ENCODE results near the gene PPP3CB. TPM values are rescaled to one million over a fixed set of nuclear protein-coding genes. Genes with fewer than 3 reads are reported as not detected.

Gene PPP3CB
- total RNA-seq, 1 experiment from 2014 or later: 43.8 TPM

DNA sequence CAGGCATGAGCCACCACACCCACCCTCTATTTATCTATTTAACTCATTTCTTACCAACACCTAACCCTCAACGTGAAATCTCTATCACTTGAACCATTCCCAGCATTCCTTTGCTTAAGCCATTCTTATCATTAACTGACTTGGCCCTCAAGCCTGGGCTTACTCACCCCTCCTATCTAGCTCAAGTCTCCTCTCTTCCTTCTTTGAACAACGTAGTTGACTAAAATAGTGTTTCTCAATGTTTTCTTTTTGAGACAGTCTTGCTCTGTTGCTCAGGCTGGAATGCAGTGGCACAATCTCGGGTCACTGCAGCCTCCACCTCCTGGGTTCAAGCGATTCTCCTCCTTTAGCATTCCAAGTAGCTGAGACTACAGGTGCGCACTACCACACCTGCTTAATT, 89.0 kb downstream of the PPP3CB start:
- H3K9me3 ChIP-seq (ENCODE audit: low read length): no peaks in the 10 kb centered on the region
- intact Hi-C loops (cut with micrococcal nuclease): no loop called here
- DNase-seq: no peak
- no peaks in the 10 kb centered on the region for H3K9me2 ChIP-seq (replicated peaks; ENCODE audit: low read length)
- POLR2A ChIA-PET (ENCODE audit: unreplicated experiment): interaction anchor here (0.6 kb wide), 1 partner anchor 10 kb away, joined by 6 read pairs; no protein-coding TSS in a partner anchor
- H3K4me2 ChIP-seq (ENCODE audit: low read length): no peak overlapping the region
- CTCF ChIA-PET: interaction anchor here (0.9 kb wide), 1 partner anchor 237 kb away, joined by 3 read pairs; no protein-coding TSS in a partner anchor
- H3K27ac ChIP-seq (ENCODE audit: low read length): no peak overlapping the region
- H3K27me3 ChIP-seq (ENCODE audit: low read length): no peaks in the 10 kb centered on the region
- peaks cover 36% of the 10 kb centered on the region for H3K4me1 ChIP-seq (ENCODE audit: insufficient read depth, low read length)
- H3F3A ChIP-seq (ENCODE audit: low read length, unreplicated experiment): no peaks in the 10 kb centered on the region
- no peak overlapping the region for H2AFZ ChIP-seq (ENCODE audit: low read length)
- H4K20me1 ChIP-seq (ENCODE audit: low read length): peaks cover 84% of the 10 kb centered on the region
- H3K79me2 ChIP-seq (ENCODE audit: low read length): peaks cover 100% of the 10 kb centered on the region
- no peak for ATAC-seq
- H3K4me3 ChIP-seq (ENCODE audit: low read length): no peak overlapping the region
- no peak for TF ChIP-seq EZH2 (IDR thresholded peaks at IDR 0.05; ENCODE audit: low read length, unreplicated experiment)
- no peak for TF ChIP-seq CTCF (conservative IDR thresholded peaks at IDR 0.05; ENCODE audit: low read depth, low read length)
- TF ChIP-seq EZH2phosphoT487 (IDR thresholded peaks at IDR 0.05; ENCODE audit: borderline replicate concordance, low read length): no peak
- H3K36me3 ChIP-seq (ENCODE audit: low read depth, low read length): peaks cover 38% of the 10 kb centered on the region
- H3K9ac ChIP-seq (ENCODE audit: low read length): no peak overlapping the region
- no TSS peak for BruUV-seq (replicated peaks)

DNA sequence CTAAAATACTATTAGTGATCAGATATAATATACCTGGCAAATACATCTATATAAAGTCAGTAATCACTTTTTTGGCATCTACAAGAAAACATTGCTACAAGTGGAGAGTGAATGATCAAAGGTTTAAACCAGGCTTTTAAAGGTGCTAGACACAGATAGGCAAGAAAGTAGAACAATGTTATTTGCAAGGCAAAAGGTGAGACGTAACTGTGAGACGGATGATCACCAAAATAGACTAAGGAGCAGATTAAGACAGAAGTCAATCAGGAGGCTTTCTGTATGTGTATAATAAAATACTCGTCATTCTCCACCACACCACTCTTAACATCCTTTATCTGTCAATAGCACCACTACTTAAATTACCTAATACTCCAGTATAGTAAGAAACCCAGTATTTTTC, 90.3 kb downstream of the PPP3CB start:
- Histone ChIP-seq H3F3A (ENCODE audit: low read length, unreplicated experiment) (no peaks in the 10 kb centered on the region), H3K9me3 (ENCODE audit: low read length) (no peaks in the 10 kb centered on the region), H3K79me2 (ENCODE audit: low read length) (peaks cover 100% of the 10 kb centered on the region), H3K27ac (ENCODE audit: low read length) (no peak overlapping the region), H4K20me1 (ENCODE audit: low read length) (peaks cover 89% of the 10 kb centered on the region), H3K9ac (ENCODE audit: low read length) (no peak overlapping the region), H3K36me3 (ENCODE audit: low read depth, low read length) (peaks cover 40% of the 10 kb centered on the region), H3K4me1 (ENCODE audit: insufficient read depth, low read length) (peaks cover 28% of the 10 kb centered on the region), H3K27me3 (ENCODE audit: low read length) (no peaks in the 10 kb centered on the region), H3K4me2 (ENCODE audit: low read length) (no peak overlapping the region), H3K9me2 (replicated peaks; ENCODE audit: low read length) (no peaks in the 10 kb centered on the region), H3K4me3 (ENCODE audit: low read length) (no peak overlapping the region), H2AFZ (ENCODE audit: low read length) (no peak overlapping the region)
- DNase-seq: no peak
- intact Hi-C loops (cut with micrococcal nuclease): no loop called here
- ChIA-PET POLR2A (ENCODE audit: unreplicated experiment) (no interaction called here), CTCF (no interaction called here)
- TF ChIP-seq EZH2 (IDR thresholded peaks at IDR 0.05; ENCODE audit: low read length, unreplicated experiment): no peak
- no peak for TF ChIP-seq CTCF (conservative IDR thresholded peaks at IDR 0.05; ENCODE audit: low read depth, low read length)
- TF ChIP-seq EZH2phosphoT487 (IDR thresholded peaks at IDR 0.05; ENCODE audit: borderline replicate concordance, low read length): no peak
- no TSS peak for BruUV-seq (replicated peaks)
- ATAC-seq: no peak

DNA sequence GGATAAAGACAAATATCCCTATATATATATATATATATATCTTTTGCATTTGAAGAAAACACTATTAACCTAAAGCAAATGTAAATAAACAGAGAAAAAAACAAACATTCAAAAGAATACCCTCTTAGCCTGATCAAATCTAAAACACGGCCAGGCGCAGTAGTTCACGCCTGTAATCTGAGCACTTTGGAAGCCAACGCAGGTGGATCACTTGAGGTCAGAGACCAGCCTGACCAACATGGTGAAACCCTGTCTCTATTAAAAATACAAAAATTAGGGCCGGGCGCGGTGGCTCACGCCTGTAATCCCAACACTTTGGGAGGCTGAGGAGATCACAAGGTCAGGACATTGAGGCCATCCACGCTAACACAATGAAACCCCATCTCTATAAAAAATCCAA, 91.1 kb downstream of the PPP3CB start:
- POLR2A ChIA-PET (ENCODE audit: unreplicated experiment): no interaction called here
- Histone ChIP-seq H3K4me2 (ENCODE audit: low read length) (no peak overlapping the region), H3K4me1 (ENCODE audit: insufficient read depth, low read length) (peaks cover 21% of the 10 kb centered on the region), H2AFZ (ENCODE audit: low read length) (no peak overlapping the region), H4K20me1 (ENCODE audit: low read length) (peaks cover 88% of the 10 kb centered on the region), H3K9me2 (replicated peaks; ENCODE audit: low read length) (no peaks in the 10 kb centered on the region), H3K4me3 (ENCODE audit: low read length) (no peak overlapping the region), H3K9me3 (ENCODE audit: low read length) (no peaks in the 10 kb centered on the region), H3K79me2 (ENCODE audit: low read length) (peaks cover 100% of the 10 kb centered on the region), H3K36me3 (ENCODE audit: low read depth, low read length) (peaks cover 44% of the 10 kb centered on the region), H3K27me3 (ENCODE audit: low read length) (no peaks in the 10 kb centered on the region), H3F3A (ENCODE audit: low read length, unreplicated experiment) (no peaks in the 10 kb centered on the region), H3K27ac (ENCODE audit: low read length) (no peak overlapping the region), H3K9ac (ENCODE audit: low read length) (no peak overlapping the region)
- intact Hi-C loops (cut with micrococcal nuclease): no loop called here
- no peak for TF ChIP-seq EZH2 (IDR thresholded peaks at IDR 0.05; ENCODE audit: low read length, unreplicated experiment)
- TF ChIP-seq CTCF (conservative IDR thresholded peaks at IDR 0.05; ENCODE audit: low read depth, low read length): no peak
- TF ChIP-seq EZH2phosphoT487 (IDR thresholded peaks at IDR 0.05; ENCODE audit: borderline replicate concordance, low read length): no peak
- DNase-seq (no peak), ATAC-seq (no peak)
- CTCF ChIA-PET: no interaction called here
- no TSS peak for BruUV-seq (replicated peaks)
